Endometrial microvascular endothelial cells (primary cell): ENCODE data around the gene DNAH2. TPM values are rescaled to one million over a fixed set of nuclear protein-coding genes. Genes with fewer than 3 reads are reported as not detected.

Experiments used
- in situ Hi-C: cut with HindIII; loops from 2 replicates; pipeline ENCODE4 v1.10.0; 2017; ENCODE audit warnings: low sequenced_read_pairs, low pct_unique_long_range_greater_than_20kb; ENCODE audit errors: inconsistent ontology term
- total RNA-seq: library from RNA; depleted of rRNA; stranded (reverse); fragments of >200 nt; gene quantifications from one replicate; pipeline ENCODE4 v1.2.3, GENCODE V29; 2015; ENCODE audit errors: inconsistent ontology term

Gene DNAH2
- total RNA-seq, 1 donor from 2014 or later, result 1.1 TPM

- in situ Hi-C loops, result no loop called here
Measured at GRCh38 chr17:7842380-7843256, 125.1 kb downstream of the DNAH2 start.

- in situ Hi-C loops, result no loop called here
Measured at GRCh38 chr17:7843257-7843535, 125.7 kb downstream of the DNAH2 start.

- in situ Hi-C loops, result no loop called here
Measured at GRCh38 chr17:7843536-7844291, 126.2 kb downstream of the DNAH2 start.

- in situ Hi-C loops, result no loop called here
Measured at GRCh38 chr17:7844292-7845154, 127.0 kb downstream of the DNAH2 start.

GRCh38 chr17:7845359-7846062 lies 128.0 kb downstream of the DNAH2 start:
- in situ Hi-C loops, result no loop called here

GRCh38 chr17:7846063-7846735 lies 128.7 kb downstream of the DNAH2 start:
- in situ Hi-C loops, result no loop called here

GRCh38 chr17:7846765-7847661 lies 129.5 kb downstream of the DNAH2 start:
- in situ Hi-C loops, result no loop called here

- in situ Hi-C loops, result no loop called here
Measured at GRCh38 chr17:7848131-7848579, 130.6 kb downstream of the DNAH2 start.

- in situ Hi-C loops, result no loop called here
Measured at GRCh38 chr17:7848739-7849129, 131.2 kb downstream of the DNAH2 start.

- in situ Hi-C loops, result no loop called here
Measured at GRCh38 chr17:7849130-7849750, 131.7 kb downstream of the DNAH2 start.

- in situ Hi-C loops, result no loop called here
Measured at GRCh38 chr17:7849751-7850504, 132.4 kb downstream of the DNAH2 start.

- in situ Hi-C loops, result no loop called here
Measured at GRCh38 chr17:7850701-7851437, 133.3 kb downstream of the DNAH2 start.

- in situ Hi-C loops, result no loop called here
Measured at GRCh38 chr17:7851438-7852261, 134.1 kb downstream of the DNAH2 start.

GRCh38 chr17:7852262-7852670 lies 134.7 kb downstream of the DNAH2 start:
- in situ Hi-C loops, result no loop called here
